Kidney (tissue), 14 donors: ENCODE results near the gene PLEKHM1. TPM values are rescaled to one million over a fixed set of nuclear protein-coding genes. Genes with fewer than 3 reads are reported as not detected.
A peak's percentile ranks its signal among the peaks of the same experiment; 100 is the strongest.

Source experiments
- DNase-seq, 5 donors: peaks; one replicate each; pipeline ENCODE4 v3.0.0-alpha.2; 2013 to 2020
- FAIRE-seq: peaks from 2 replicates; lab custom pipeline; 2012; peaks lifted over from hg19 to GRCh38; lab: Jason Lieb, UNC
- H3K27ac ChIP-seq, 2 donors: one replicate each; pipeline ENCODE4 v1.7.0; 2013; ENCODE audit warnings: low read depth in 2 of 2, low read length in 2 of 2, inconsistent platforms in 1 of 2
- H3K27me3 ChIP-seq: one replicate; pipeline ENCODE4 v1.7.1; 2013; ENCODE audit warnings: low read length, inconsistent platforms; ENCODE audit not compliant: control insufficient read depth, insufficient read depth
- H3K36me3 ChIP-seq, 3 donors: one replicate each; pipeline versions ENCODE4 v1.7.0 to v1.7.1; 2013; ENCODE audit warnings: low read length in 3 of 3, control low read depth in 1 of 3, inconsistent platforms in 1 of 3; ENCODE audit not compliant: insufficient read depth in 3 of 3, control insufficient read depth in 2 of 3
- H3K4me1 ChIP-seq, 3 donors: one replicate each; pipeline versions ENCODE4 v1.7.0 to v1.7.1; 2013; ENCODE audit warnings: low read length in 3 of 3, inconsistent platforms in 1 of 3, low read depth in 1 of 3; ENCODE audit not compliant: control insufficient read depth in 2 of 3, insufficient read depth in 2 of 3
- H3K4me3 ChIP-seq, 3 donors: one replicate each; pipeline versions ENCODE4 v1.7.0 to v1.8.1; 2013; ENCODE audit warnings: low read length in 3 of 3, control low read depth in 1 of 3, inconsistent platforms in 1 of 3
- H3K9ac ChIP-seq, 3 donors: one replicate each; pipeline versions ENCODE4 v1.7.0 to v1.7.1; 2013; ENCODE audit warnings: low read length in 3 of 3, control low read depth in 1 of 3, inconsistent platforms in 1 of 3
- H3K9me3 ChIP-seq, 3 donors: one replicate each; pipeline versions ENCODE4 v1.7.0 to v1.7.1; 2013; ENCODE audit warnings: low read length in 3 of 3, control low read depth in 1 of 3, inconsistent platforms in 1 of 3; ENCODE audit not compliant: control insufficient read depth in 2 of 3, insufficient read depth in 1 of 3
- intact Hi-C: fragments of 100-400 bp; cut with DNase I; formaldehyde crosslinking; loops from one replicate; pipeline ENCODE4 v1.11.1; 2022
- polyA plus RNA-seq: library from polyadenylated mRNA; stranded (reverse); fragments of 350-450 nt; fragmentation: Illumina TruSeq; extraction: RNeasy Lipid Tissue Mini Kit (QIAGEN cat#74804); gene quantifications from one replicate; pipeline ENCODE4 v1.2.3, GENCODE V29; 2014; ENCODE audit warnings: low read depth, low replicate concordance; ENCODE audit not compliant: insufficient read depth
- total RNA-seq: library from RNA; stranded (reverse); fragmentation: NEBNext Ultra II Directional; extraction: Animal tissue kit (Norgen Biotek cat#: 25700); gene quantifications from one replicate; pipeline ENCODE4 v1.2.1, GENCODE V29; 2021
- TF ChIP-seq, protein P1 (sequence below): IDR thresholded peaks from 3 replicates; pipeline ENCODE4 v1.5.1; 2012; ENCODE audit warnings: mild to moderate bottlenecking, moderate library complexity, borderline replicate concordance; ENCODE audit not compliant: insufficient read depth; ENCODE audit errors: extremely low read depth
- donor health status: control.
- donor health status: control.
- donor health status: control.
- donor health status: control.
- donor health status: control.
- donor health status: DM: yes; HTN: yes; CAD: no.
- donor health status: Normal renal cell carcinoma (clear cell type).

PLEKHM1 gene
- total and polyA plus RNA-seq, 2 donors from 2014 or later, result 13.3 to 46.6 TPM

DNA sequence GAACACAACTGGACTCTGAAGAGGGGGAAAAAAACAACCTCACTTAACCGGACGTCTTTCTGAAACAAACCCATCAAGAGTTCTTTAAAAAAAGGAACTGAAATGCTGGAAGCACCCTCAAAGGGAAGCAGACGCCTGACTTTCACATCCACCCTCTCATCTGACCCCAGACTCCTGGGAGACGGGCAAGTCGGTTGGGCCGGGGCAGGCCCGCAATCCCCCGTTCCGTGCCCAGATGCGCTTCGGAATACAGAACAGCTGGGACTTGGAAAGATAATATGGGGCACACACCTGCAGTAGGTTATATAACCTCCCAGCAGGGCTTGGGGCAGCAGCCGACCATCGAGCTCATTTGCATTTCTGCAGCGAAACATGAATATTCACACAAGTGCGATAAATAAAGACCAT is 61.6 kb downstream of the PLEKHM1 start:
- Histone ChIP-seq H3K9me3 (no peaks in the 10 kb centered on the region), H3K27me3 (peaks cover 14% of the 10 kb centered on the region), H3K36me3 (no peaks in the 10 kb centered on the region), H3K9ac (no peak overlapping the region), H3K4me1 (peaks cover 0 to 15% (median 6%) of the 10 kb centered on the region in 3 donors), H3K27ac (no peak overlapping the region), H3K4me3 (no peak overlapping the region)
- DNase-seq (peak in 2 of 5 donors; percentile 30 to 66), FAIRE-seq (no peak)
- intact Hi-C loops, result no loop called here
- TF ChIP-seq, protein P1, sequence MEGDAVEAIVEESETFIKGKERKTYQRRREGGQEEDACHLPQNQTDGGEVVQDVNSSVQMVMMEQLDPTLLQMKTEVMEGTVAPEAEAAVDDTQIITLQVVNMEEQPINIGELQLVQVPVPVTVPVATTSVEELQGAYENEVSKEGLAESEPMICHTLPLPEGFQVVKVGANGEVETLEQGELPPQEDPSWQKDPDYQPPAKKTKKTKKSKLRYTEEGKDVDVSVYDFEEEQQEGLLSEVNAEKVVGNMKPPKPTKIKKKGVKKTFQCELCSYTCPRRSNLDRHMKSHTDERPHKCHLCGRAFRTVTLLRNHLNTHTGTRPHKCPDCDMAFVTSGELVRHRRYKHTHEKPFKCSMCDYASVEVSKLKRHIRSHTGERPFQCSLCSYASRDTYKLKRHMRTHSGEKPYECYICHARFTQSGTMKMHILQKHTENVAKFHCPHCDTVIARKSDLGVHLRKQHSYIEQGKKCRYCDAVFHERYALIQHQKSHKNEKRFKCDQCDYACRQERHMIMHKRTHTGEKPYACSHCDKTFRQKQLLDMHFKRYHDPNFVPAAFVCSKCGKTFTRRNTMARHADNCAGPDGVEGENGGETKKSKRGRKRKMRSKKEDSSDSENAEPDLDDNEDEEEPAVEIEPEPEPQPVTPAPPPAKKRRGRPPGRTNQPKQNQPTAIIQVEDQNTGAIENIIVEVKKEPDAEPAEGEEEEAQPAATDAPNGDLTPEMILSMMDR, result no peak

DNA sequence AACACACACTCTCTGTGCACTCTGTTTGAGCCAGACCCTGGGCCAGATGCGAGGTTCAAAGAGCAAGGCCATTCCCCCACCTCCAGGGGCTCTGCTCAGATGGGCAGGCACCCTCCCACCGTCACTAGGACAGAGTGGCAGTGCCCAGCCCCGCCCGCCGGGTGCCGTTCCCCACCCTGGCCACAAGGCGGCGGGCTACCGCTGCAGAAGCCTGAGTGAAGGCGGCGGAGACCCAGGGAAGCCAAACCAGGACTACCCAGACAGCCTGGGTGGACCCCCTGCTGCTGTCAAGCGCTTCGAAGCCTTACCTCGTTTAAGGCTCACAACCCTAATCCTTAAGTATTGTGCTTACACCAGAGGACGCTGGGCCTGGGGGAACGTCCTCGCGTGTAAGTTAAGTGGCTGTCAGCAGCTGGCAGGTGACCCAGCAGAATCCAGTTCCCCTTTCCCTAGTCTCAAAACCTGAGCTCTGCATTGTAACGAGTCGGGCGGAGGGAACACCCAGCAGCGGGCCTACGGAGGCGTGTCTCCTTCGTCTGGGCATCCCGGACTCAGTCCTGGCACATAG is 62.4 kb downstream of the PLEKHM1 start:
- no peak overlapping the region for H3K9ac ChIP-seq
- TF ChIP-seq, protein P1, result peak; percentile 86
- no peaks in the 10 kb centered on the region for H3K36me3 ChIP-seq
- H3K4me3 ChIP-seq, result peak overlapping the region in 1 of 3 donors; percentile 35
- H3K27me3 ChIP-seq, result peaks cover 14% of the 10 kb centered on the region
- no peaks in the 10 kb centered on the region for H3K9me3 ChIP-seq
- FAIRE-seq (no peak), DNase-seq (peak; percentile 78 to 90 (median 86))
- intact Hi-C loops, result no loop called here
- no peak overlapping the region for H3K27ac ChIP-seq
- peaks cover 0 to 15% (median 6%) of the 10 kb centered on the region in 3 donors for H3K4me1 ChIP-seq

- Histone ChIP-seq H3K27me3 (peaks cover 14% of the 10 kb centered on the region), H3K4me3 (no peak overlapping the region), H3K9me3 (no peaks in the 10 kb centered on the region), H3K4me1 (peaks cover 0 to 15% (median 6%) of the 10 kb centered on the region in 3 donors), H3K36me3 (no peaks in the 10 kb centered on the region), H3K27ac (no peak overlapping the region), H3K9ac (no peak overlapping the region)
- TF ChIP-seq, protein P1, result no peak
- intact Hi-C loops, result no loop called here
- DNase-seq (peak in 2 of 5 donors; percentile 52 to 66), FAIRE-seq (no peak)
Measured at GRCh38 chr17:45427181-45427835, 63.2 kb downstream of the PLEKHM1 start.
